GM21619 (cell line): Measurements from ENCODE around the gene KLHL21.
A peak's percentile ranks its signal among the peaks of the same experiment; 100 is the strongest.
"Not testable (repeated sequence)": the region's sequence is repeated elsewhere in the genome, so short reads cannot be mapped to it uniquely, and the experiment has no call there.

ENCODE experiments used
- ATAC-seq: cut with Tn5 transposase; IDR thresholded peaks from one replicate; pipeline ENCODE4 v1.9.1; 2021; ENCODE audit not compliant: unreplicated experiment

The KLHL21 gene

GRCh38 chr1:6602669-6603237, at the start of gene KLHL21:
KLHL21 (minus strand) TSS chr1:6602869; CDS start chr1:6602817, 52 bp downstream.
- ATAC-seq = peak; percentile 46

GRCh38 chr1:6651909-6652308, 49.2 kb upstream of the KLHL21 start:
- ATAC-seq = no peak

GRCh38 chr1:6648556-6648955, 45.9 kb upstream of the KLHL21 start:
- ATAC-seq = no peak

GRCh38 chr1:6646499-6647148, 44.0 kb upstream of the KLHL21 start:
- ATAC-seq = no peak

- ATAC-seq = no peak
These were observed 42.3 kb upstream of the KLHL21 start for GRCh38 chr1:6645018-6645417.

- ATAC-seq = not testable (repeated sequence)
These were observed 38.2 kb upstream of the KLHL21 start for GRCh38 chr1:6640867-6641266.

GRCh38 chr1:6638226-6638625, 35.6 kb upstream of the KLHL21 start:
- no peak for ATAC-seq

- no peak for ATAC-seq
These were observed 35.1 kb upstream of the KLHL21 start for GRCh38 chr1:6637770-6638169.

- ATAC-seq = not testable (repeated sequence)
These were observed 34.1 kb upstream of the KLHL21 start for GRCh38 chr1:6636778-6637177.

- no peak for ATAC-seq
These were observed 33.5 kb upstream of the KLHL21 start for GRCh38 chr1:6635910-6636760.

- ATAC-seq = no peak
These were observed 32.7 kb upstream of the KLHL21 start for GRCh38 chr1:6635161-6635909.

- no peak for ATAC-seq
These were observed 31.8 kb upstream of the KLHL21 start for GRCh38 chr1:6634371-6635052.

- ATAC-seq = no peak
These were observed 30.2 kb upstream of the KLHL21 start for GRCh38 chr1:6632588-6633514.

GRCh38 chr1:6631058-6631457, 28.4 kb upstream of the KLHL21 start:
- ATAC-seq = no peak

- ATAC-seq = no peak
These were observed 27.4 kb upstream of the KLHL21 start for GRCh38 chr1:6630027-6630426.

GRCh38 chr1:6628971-6629479, 26.4 kb upstream of the KLHL21 start:
- no peak for ATAC-seq

- no peak for ATAC-seq
These were observed 25.3 kb upstream of the KLHL21 start for GRCh38 chr1:6627841-6628545.

GRCh38 chr1:6627031-6627430, 24.4 kb upstream of the KLHL21 start:
- ATAC-seq = no peak
